Hippocampal formation (tissue), 2 donors: ENCODE data around the gene SYT17.
A peak's percentile ranks its signal among the peaks of the same experiment; 100 is the strongest.

Experiments used
- DNase-seq, 2 donors: peaks; one replicate each; lab custom pipeline; 2025; lab: John Stamatoyannopoulos, UW

SYT17 gene

GRCh38 chr16:19215705-19216104 is 47.7 kb downstream of the SYT17 start:
- no peak for DNase-seq

GRCh38 chr16:19218581-19218980 is 50.5 kb downstream of the SYT17 start:
- DNase-seq: no peak

- no peak for DNase-seq
Observed at GRCh38 chr16:19219836-19220235, 51.8 kb downstream of the SYT17 start.

- no peak for DNase-seq
Observed at GRCh38 chr16:19223235-19224170, 55.5 kb downstream of the SYT17 start.

GRCh38 chr16:19225651-19226050 is 57.6 kb downstream of the SYT17 start:
- no peak for DNase-seq

- DNase-seq: peak in 1 of 2 donors; percentile 34
Observed at GRCh38 chr16:19227643-19228042, 59.6 kb downstream of the SYT17 start.

- no peak for DNase-seq
Observed at GRCh38 chr16:19228052-19228451, 60.0 kb downstream of the SYT17 start.

- DNase-seq: no peak
Observed at GRCh38 chr16:19228575-19228974, 60.5 kb downstream of the SYT17 start.

GRCh38 chr16:19230575-19230974 is 62.5 kb downstream of the SYT17 start:
- DNase-seq: no peak

- no peak for DNase-seq
Observed at GRCh38 chr16:19231881-19232280, 63.8 kb downstream of the SYT17 start.

GRCh38 chr16:19232988-19233387 is 64.9 kb downstream of the SYT17 start:
- no peak for DNase-seq

- no peak for DNase-seq
Observed at GRCh38 chr16:19235478-19235877, 67.4 kb downstream of the SYT17 start.

GRCh38 chr16:19235886-19236285 is 67.8 kb downstream of the SYT17 start:
- no peak for DNase-seq

GRCh38 chr16:19236561-19237209 is 68.6 kb downstream of the SYT17 start:
- no peak for DNase-seq

GRCh38 chr16:19238406-19238805 is 70.4 kb downstream of the SYT17 start:
- DNase-seq: no peak

- DNase-seq: no peak
Observed at GRCh38 chr16:19239511-19240155, 71.6 kb downstream of the SYT17 start.

GRCh38 chr16:19240494-19240893 is 72.5 kb downstream of the SYT17 start:
- DNase-seq: no peak

GRCh38 chr16:19241512-19241911 is 73.5 kb downstream of the SYT17 start:
- no peak for DNase-seq

GRCh38 chr16:19242186-19242585 is 74.1 kb downstream of the SYT17 start:
- no peak for DNase-seq

- DNase-seq: no peak
Observed at GRCh38 chr16:19242987-19243575, 75.0 kb downstream of the SYT17 start.

- no peak for DNase-seq
Observed at GRCh38 chr16:19245326-19245925, 77.4 kb downstream of the SYT17 start.

- DNase-seq: no peak
Observed at GRCh38 chr16:19252904-19253303, 84.9 kb downstream of the SYT17 start.
